ENCODE measurements around the gene MACO1. TPM values are rescaled to one million over a fixed set of nuclear protein-coding genes. Genes with fewer than 3 reads are reported as not detected.
A peak's percentile ranks its signal among the peaks of the same experiment; 100 is the strongest.

MACO1 gene
- total and polyA plus RNA-seq, 9 of the 15 experiments (the other 6 are each of a cell fraction or from before 2014, with no cell fraction given), result 4.6 to 28.4 (median 21.7) TPM

DNA sequence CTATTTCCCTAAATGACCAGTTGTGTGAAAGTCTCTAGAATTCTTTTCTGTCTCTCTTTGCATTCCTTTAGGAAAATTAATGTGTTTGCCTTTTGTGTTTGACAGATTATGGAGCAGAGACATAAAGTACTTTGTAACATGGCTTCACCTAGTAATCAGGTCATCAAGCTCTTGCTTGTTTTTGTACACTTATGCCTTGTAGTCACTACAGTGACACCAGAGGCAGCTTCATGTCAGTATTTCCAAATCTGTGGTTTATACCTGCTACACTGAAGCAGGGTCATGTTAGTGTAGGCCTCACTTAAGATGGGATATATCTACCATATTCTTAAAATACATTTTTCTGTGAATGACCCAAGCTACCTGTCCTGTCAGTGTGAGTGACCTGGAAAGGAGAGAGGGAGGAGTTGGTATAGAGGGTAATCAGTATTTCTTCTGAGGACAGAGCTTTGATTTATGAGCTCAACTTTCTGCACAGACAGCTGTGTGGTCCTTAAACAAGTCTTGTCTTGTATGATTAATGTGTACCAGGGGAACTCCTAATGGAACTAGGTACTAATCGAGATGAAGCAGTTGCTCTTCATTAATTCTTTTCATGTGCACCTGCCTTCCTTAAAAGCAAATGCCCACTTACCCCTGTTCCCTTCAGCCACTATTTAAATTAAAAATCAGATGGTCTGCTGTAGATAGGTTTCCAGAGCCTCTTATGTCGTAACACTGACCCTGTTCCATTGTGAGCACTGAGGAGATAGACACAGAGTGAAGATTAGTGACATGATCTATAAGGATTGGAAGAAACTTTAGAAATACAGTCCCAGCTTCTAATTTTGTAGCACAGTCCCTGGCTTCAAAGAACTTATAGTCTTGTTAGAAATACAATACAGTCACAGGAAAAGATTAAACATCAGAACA lies 45.7 kb downstream of the MACO1 start (continued):
- TF ChIP-seq, protein P1, sequence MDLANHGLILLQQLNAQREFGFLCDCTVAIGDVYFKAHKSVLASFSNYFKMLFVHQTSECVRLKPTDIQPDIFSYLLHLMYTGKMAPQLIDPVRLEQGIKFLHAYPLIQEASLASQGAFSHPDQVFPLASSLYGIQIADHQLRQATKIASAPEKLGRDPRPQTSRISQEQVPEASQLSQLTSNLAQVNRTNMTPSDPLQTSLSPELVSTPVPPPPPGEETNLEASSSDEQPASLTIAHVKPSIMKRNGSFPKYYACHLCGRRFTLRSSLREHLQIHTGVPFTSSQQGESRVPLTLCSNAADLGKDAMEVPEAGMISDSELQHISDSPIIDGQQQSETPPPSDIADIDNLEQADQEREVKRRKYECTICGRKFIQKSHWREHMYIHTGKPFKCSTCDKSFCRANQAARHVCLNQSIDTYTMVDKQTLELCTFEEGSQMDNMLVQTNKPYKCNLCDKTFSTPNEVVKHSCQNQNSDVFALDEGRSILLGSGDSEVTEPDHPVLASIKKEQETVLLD (IDR thresholded peaks at IDR 0.05), result no peak
- TF ChIP-seq CBFA2T2 (conservative IDR thresholded peaks at IDR 0.05), result peak; percentile 38; the same call in 1 of the 2 replicates
- TF ChIP-seq RBFOX2 (IDR thresholded peaks at IDR 0.05; ENCODE audit: low read depth, low read length), result no peak
- TF ChIP-seq, protein P2, sequence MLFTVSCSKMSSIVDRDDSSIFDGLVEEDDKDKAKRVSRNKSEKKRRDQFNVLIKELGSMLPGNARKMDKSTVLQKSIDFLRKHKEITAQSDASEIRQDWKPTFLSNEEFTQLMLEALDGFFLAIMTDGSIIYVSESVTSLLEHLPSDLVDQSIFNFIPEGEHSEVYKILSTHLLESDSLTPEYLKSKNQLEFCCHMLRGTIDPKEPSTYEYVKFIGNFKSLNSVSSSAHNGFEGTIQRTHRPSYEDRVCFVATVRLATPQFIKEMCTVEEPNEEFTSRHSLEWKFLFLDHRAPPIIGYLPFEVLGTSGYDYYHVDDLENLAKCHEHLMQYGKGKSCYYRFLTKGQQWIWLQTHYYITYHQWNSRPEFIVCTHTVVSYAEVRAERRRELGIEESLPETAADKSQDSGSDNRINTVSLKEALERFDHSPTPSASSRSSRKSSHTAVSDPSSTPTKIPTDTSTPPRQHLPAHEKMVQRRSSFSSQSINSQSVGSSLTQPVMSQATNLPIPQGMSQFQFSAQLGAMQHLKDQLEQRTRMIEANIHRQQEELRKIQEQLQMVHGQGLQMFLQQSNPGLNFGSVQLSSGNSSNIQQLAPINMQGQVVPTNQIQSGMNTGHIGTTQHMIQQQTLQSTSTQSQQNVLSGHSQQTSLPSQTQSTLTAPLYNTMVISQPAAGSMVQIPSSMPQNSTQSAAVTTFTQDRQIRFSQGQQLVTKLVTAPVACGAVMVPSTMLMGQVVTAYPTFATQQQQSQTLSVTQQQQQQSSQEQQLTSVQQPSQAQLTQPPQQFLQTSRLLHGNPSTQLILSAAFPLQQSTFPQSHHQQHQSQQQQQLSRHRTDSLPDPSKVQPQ (CRISPR knock-in tag; IDR thresholded peaks at IDR 0.05; ENCODE audit: borderline replicate concordance), result no peak
- TF ChIP-seq POLR2B (IDR thresholded peaks at IDR 0.05; ENCODE audit: low read depth, partially characterized antibody), result no peak
- peak; percentile 98 for TF ChIP-seq MEIS2 (IDR thresholded peaks at IDR 0.05; ENCODE audit: partially characterized antibody)
- peak; percentile 75 to 82 for TF ChIP-seq KDM1A (IDR thresholded peaks at IDR 0.05)
- peak in 1 of 2 experiments; percentile 65; a peak in 2 of 4 replicates for TF ChIP-seq RCOR1 (IDR thresholded peaks at IDR 0.05; ENCODE audit: borderline replicate concordance in 1 of 2, low read depth in 2 of 2, low read length in 2 of 2)
- TF ChIP-seq E2F3 (CRISPR knock-in tag; IDR thresholded peaks at IDR 0.05), result no peak
- no peak for TF ChIP-seq HDAC8 (tag; IDR thresholded peaks at IDR 0.05)
- no peak for TF ChIP-seq ELF4 (CRISPR knock-in tag; IDR thresholded peaks at IDR 0.05)
- TF ChIP-seq HSF4 (CRISPR knock-in tag; IDR thresholded peaks at IDR 0.05; ENCODE audit: borderline replicate concordance), result no peak
- 0 out of 2 replicates have a peak, but pooled peaks have one; percentile 49 for TF ChIP-seq PHF21A (IDR thresholded peaks at IDR 0.05; ENCODE audit: borderline replicate concordance, low read depth)
- TF ChIP-seq HDAC2 (IDR thresholded peaks at IDR 0.05), result peak; percentile 54; the same call in 1 of the 2 replicates
- no peak for TF ChIP-seq KAT8 (IDR thresholded peaks at IDR 0.05; ENCODE audit: low read depth)
- TF ChIP-seq SP1 (CRISPR knock-in tag; IDR thresholded peaks at IDR 0.05), result 0 out of 2 replicates have a peak, but pooled peaks have one; percentile 31
- TF ChIP-seq CEBPG (CRISPR knock-in tag; IDR thresholded peaks at IDR 0.05), result no peak
- TF ChIP-seq CEBPG (tag; conservative IDR thresholded peaks at IDR 0.05 in 1 of 2, IDR thresholded peaks at IDR 0.05 in 1 of 2), result 0 out of 4 replicates have a peak, but pooled peaks have one; percentile 10 to 20
- no peak for TF ChIP-seq RNF2 (IDR thresholded peaks at IDR 0.05)
- TF ChIP-seq, protein P3, sequence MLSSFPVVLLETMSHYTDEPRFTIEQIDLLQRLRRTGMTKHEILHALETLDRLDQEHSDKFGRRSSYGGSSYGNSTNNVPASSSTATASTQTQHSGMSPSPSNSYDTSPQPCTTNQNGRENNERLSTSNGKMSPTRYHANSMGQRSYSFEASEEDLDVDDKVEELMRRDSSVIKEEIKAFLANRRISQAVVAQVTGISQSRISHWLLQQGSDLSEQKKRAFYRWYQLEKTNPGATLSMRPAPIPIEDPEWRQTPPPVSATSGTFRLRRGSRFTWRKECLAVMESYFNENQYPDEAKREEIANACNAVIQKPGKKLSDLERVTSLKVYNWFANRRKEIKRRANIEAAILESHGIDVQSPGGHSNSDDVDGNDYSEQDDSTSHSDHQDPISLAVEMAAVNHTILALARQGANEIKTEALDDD (IDR thresholded peaks at IDR 0.05), result peak; percentile 58
- peak; percentile 67 for TF ChIP-seq CBFA2T3 (IDR thresholded peaks at IDR 0.05)
- peak; percentile 31 for TF ChIP-seq DACH1 (IDR thresholded peaks at IDR 0.05; ENCODE audit: partially characterized antibody)
- TF ChIP-seq TCF3 (CRISPR knock-in tag; IDR thresholded peaks at IDR 0.05), result peak; percentile 39; the same call in 1 of the 2 replicates
- no peak for TF ChIP-seq HEY1 (CRISPR knock-in tag; IDR thresholded peaks at IDR 0.05; ENCODE audit: borderline replicate concordance)
- no peak for TF ChIP-seq FOXJ2 (tag; IDR thresholded peaks at IDR 0.05)

Data from K562 (cell line).